ENCODE results near the gene MCM9.

Gene MCM9

DNA sequence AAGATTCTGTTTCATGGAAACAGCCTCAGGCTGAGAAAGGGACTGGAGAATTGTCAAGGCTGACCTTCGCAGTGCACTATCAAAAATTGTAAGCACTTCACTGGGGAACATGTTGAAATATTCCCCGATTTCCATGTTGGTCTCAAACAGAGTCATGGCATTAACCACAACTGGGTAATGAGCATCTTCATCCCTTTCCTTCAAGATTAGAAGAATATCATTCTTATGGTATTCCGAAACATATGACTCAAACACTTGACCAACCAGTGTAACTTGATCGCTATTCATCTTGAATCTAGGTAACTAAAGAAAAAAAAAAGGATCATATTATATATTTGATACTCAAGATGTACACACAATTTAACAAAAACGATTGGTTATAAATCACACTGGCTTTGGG lies 3.5 kb downstream of the MCM9 start:
- DNase-seq: no peak

DNA sequence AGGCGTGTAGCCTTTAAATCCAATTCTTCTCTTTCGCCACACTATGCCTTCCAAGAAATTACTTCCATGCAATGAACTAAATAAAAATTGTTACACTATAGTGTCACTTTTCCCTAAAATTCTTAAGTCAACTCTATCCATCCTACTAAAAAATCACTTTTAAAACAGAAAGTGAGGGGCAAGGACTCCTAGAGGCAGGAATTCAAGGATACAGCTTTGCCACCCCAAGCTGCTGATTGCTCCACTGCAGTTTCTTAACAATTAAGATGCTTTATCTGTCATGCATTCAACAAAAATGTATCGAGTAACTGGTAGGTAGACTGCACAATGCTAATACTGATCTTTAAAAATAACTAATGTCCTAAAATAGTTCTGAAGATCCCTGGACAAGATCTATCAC lies 4.3 kb downstream of the MCM9 start:
- DNase-seq: no peak

DNA sequence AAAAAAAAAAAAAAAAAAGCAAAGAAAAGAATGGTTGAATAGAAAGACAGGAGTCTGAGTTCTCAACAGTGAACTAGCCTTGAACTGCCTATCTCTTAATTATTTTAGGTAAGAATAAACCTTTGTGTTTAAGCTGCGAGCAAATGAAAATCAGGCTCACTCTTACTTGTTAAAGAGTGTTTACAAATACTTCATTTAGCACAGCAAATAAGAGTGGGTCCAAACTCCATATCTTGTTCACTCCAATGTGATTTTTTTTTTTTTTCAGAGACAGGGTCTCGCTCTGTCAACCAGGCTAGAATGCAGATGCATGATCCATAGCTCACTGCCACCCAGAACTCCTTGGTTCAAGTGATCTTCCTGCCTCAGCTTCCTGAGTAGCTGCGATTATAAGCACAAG lies 11.9 kb downstream of the MCM9 start:
- no peak for DNase-seq

DNA sequence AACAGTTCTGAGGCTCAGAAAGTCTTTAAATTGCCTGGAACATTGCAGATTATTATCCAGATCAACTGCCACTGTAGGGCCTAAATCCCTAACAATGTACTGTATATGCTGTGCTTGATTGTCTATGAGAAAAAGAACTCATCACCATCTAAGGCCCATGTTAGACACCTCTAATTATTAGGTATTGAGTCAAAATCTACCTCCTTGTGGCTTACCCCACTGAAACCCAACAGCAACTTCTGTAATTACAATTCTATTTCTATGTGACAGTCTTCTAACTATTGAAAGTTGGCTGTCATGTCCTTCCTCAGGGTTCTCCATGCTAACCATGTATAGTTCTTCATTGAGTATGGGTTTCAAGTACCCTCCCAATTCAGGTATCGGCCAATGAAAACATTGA lies 13.9 kb downstream of the MCM9 start:
- no peak for DNase-seq

DNA sequence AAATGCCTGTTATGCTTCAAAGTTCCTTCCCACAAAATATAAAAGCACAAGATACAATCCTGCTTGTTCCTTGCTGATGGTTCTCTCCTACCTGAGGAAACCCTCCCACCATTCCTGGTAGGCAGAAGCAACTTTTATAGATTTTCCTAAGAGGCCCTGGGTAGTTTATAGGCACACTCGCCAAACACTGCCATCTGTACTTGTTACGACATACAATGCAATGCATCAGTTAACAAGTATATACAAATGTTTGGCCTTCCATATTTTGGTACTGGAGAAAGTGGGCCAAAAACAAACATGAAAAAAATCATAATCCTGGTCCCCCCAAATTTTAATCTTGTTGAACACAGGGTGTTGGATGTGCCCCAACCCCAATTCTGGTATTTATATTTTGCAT lies 16.6 kb downstream of the MCM9 start:
- DNase-seq: no peak

DNA sequence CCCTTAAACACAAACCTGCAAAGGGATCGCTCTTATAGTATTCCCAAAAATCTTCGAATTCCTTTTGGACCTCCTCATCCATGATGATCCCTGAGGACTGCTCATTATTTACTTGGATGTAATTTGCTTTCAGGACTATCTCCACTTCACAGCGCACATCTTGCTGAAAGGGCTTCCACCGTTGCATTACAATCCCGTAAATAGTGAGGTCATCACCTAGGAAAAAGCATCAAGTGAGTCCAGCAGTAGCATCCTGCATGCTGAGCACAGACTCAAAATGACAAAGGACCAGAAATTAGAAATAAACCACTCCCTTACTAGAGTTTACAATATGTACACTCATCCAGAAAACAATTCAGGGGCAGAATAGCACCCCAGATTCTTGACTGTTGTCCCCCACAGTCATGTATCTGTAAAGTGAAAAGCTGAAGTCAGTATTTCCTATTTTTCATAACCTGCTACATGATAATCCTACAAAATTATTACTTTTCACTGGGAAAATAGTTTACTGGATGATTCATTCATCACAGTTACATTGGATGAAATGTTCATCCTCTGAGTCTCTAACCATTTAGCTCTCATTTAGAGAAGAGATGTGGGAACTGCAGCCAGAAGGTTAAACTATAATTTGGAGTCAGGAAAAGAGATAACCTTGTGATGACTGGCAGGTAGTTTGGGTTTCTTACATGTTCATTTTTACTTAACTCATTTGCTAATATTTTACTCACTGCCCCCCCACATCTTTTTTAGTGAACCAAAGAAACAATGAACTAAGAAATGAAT lies 17.2 kb downstream of the MCM9 start:
- no peak for DNase-seq

DNA sequence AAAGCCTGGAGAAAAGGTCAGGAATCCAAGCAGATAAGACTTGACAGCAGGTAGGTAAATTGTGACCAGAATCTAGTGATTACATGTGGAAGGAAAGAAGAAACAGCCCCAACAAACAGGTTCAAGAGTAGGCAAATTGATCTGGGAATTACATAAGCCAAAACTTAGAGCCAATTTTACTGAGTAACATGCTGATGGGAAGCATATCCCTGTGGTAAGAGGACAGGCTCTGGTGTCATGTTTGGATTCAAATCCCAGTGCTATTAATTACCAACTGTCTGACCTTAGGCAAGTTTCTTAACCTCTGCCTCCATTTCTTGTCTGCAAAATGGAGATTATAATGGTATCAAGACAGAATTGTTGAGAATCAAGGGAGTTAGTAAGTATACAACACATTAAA lies 20.4 kb downstream of the MCM9 start:
- DNase-seq: no peak

DNA sequence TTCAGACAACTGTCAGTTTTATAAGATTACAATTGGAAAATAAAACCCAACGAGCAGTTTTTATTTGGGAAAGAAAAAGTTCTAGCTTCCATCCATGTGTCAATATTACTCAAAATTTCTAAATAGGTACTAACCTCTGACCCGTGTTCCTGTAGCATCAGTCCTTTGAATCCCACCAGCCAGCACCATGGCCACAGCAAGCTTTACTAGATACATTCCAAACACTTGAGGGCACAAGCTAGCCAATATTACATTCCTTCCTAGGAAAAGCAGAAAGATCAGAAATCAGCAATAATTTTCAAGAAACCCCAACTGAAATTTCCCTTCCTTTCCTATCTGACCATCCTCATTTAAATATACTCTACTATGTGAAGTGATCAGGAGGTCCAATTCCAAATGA lies 21.8 kb downstream of the MCM9 start:
- no peak for DNase-seq

DNA sequence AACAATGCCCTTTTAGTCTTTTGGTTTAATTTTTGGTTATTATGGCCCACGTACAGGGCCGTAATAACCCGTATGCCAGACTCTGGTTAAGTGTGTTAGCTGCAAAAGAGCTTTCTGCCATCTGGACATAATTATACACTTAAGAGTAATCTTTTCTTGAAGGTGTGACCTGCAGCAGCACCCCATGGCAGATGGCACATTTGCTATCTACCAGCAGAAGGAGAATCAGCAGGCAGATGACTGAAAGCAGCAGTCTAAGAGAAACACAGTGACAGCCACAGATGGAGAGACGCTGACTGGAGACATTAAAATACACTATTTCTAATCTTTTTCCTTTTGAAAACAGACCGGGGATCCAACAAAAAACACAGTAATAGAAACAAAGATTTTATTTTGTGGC lies 22.3 kb downstream of the MCM9 start:
- no peak for DNase-seq

DNA sequence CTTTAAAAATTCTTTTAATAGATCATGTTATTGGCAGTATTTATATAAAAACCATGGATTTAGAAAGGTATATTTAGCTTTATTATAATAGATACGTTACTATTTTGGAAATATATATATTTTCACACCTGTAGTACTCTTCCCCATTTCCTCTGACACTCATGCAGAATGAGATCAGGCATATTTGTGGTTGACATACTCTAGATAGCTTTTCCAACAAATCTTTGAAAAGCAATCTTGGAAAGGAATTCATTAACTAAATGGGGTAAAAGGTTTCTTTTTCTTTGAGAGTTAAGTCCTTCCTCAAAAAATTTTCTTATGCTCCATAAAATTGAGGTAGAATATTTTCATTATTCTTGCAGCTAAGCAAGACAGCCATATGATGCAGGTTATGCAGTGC lies 26.5 kb downstream of the MCM9 start:
- no peak for DNase-seq

DNA sequence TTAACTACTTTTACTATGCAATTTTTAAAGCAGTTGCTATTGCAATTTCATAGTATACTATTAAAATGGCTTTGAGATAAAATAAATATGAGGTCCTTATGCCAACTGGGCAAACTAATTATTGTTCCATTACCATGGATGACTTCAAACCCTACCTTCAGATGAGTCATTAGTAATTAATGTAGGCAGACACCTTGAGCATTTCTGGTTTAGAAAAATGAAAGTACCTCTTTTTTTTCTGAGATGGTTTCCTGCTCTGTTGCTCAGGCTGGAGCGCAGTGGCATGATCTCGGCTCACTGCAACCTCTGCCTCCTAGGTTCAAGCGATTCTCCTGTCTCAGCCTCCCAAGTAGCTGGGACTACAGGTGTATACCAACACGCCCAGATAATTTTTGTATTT lies 29.1 kb downstream of the MCM9 start:
- no peak for DNase-seq

DNA sequence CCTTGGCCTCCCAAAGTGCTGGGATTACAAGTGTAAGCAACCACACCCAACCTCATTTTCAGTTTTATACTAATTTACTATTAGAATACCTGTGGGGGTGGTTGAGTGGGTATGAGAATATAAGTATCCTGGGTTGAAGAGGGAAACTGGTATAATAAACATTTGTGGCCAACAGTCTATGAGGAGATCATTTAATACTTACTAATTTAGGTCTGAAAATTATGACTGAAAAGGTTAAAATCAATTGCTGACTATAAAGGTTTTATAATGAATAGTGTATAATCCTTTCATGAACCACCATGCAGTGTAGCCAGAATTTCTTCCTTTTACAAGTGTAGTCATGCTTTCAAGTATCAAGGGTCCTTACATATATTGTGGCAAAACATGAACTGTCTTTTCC lies 29.9 kb downstream of the MCM9 start:
- DNase-seq: no peak

DNA sequence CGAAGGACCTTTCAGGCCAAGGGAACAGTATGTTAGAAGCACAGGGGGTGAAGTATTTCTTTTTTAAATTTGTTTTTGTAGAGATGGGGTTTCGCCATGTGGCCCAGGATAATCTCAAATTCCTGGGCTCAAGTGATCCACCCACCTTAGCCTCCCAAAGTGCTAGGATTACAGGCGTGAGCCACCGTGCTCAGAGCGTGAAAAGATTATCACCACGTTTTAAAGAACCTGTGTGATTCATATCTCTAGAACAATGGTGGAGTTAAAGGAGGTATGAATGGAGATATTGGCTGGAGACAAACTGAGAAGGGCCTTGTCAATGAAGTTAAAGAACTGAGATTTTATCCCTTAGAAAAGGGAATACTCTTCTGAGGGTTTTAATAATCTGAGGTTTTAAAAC lies 31.3 kb downstream of the MCM9 start:
- no peak for DNase-seq

DNA sequence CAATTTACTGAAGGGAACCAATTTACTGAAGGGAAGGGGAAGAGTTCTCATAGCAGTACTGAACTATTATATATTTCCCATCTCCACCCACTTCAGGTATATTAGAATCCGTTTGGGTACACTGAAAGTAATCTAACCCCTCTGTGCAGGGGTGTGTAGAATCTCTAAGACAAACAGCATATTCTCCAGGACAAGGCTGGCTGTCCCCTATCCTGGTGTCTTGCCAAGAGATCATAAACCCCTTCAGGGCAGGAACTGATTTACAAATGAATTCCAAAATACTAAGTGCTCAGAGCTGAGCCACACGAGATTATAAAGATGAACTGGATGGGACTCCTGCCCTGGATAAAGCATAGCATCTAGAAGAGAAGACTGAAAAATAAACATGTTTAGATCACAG lies 31.8 kb downstream of the MCM9 start:
- DNase-seq: no peak

DNA sequence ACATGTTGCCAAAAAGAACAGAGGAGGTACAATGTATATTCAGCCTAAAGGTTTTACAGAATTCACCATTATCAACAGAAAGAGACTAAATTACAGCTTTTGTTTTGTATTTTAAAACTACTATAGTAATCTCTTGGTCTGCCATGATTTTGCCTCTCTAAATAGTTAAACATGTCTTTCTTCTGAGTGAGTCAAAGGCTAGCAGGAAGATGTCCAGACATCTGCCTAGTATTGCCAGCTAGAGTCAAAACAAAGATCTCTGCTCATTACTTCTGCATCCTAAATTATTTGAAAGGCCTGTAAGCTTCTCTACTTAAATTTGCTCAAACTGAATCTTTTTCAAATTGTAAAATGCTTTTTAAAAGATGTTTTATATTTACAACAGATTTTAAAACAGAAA lies 32.2 kb downstream of the MCM9 start:
- peak; percentile 44 for DNase-seq

DNA sequence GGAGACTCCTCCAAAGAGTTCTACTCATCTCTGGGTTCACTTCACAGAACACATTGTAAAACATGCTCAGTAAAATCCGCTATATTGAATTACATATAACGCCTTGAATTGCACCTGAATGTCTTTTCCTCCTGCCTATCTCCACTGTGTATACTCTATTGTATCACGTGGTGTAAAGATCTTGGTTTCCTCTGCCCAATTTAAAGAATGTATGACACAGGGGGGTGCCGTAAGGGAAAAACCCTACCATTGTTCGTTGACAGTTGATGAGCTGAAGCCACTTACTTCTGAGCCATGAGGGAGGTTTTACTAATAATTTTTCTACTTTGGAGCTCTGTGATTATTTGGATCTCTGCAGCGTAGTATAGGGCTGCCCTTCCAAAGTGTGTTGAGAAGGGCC lies 35.0 kb downstream of the MCM9 start:
- no peak for DNase-seq

DNA sequence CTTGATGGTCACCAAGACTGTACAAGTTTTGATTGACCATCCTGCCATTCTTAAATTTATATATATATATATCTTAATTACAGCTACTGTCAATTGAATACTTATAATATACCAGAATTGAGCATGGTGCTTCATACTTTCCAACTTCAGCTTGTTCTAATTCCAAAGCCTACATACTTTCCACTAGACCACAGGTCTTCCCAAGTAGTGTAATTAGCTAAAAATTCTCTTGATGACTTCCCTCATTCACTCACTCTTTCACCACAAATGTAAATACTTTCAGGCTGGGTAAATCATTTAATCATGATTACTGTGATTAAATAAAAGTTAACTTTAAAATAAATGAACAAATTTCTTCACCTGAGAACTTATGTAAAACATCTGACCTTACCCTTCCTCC lies 37.6 kb downstream of the MCM9 start:
- no peak for DNase-seq

DNA sequence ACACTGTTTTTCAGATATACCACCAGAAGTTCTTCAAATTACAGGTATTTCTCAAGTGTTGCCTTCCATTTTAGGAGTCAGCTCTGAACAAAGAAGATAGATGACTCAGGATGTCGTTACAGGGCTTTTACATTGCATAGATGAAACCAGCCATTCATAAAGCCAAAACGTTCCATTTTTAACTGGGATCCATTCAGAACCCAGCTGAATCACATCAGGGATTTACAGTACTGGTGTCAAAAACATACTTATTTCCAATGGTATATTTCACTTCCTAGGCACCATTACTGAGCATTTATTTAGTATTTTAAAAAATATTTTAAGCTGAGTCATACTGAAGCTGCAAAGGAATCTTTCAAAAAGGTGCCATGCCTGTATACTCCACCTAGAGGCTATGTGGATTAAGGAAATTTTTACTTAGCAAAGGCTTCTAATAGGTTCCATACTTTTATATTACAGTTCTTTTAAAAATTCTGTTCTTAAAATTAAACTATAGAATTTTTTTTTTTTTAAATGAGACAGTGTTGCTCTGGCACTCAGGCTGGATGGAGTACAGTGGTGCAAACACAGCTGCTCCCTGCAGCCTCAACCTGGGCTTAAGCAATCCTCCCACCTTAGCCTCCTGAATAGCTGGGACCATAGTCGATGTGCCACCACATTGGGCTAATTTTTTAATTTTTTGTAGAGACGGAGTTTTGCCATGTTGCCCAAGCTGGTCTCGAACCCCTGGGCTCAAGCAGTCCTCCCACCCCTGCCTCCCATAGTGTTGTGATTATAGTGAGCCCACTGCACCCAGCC lies 38.4 kb downstream of the MCM9 start:
- peak; percentile 51 for DNase-seq

DNA sequence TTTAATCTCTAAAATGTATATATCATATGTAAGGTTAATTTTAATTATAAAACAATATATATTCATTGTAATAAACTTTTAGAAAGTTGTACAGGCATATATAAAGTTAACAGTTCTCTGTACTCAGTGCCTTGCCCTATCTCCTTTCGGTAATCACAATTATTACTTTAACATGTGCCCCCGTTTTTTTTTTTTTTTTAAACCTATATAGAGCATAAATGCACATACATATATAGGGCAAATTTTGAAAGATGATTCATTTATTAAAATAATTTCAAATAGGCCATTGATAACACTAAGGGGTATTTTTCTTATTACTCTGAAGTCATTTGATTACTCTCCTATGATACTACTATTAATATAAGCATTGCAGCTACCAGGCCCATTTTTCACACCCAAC lies 39.1 kb downstream of the MCM9 start:
- DNase-seq: no peak

DNA sequence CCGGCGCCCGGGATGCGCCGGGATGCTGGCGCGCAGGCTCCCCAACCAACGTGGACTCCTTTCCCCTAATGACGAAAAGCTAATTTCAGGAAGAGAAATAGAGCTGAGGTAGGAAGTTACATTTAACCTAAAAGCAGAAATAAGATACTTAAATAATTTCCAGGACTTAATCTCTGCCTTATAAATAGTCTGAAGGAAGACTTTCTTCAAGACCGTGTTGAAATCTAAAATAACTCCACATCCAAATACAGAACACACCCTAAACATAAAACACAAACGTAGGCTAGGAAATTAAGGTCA lies 39.7 kb downstream of the MCM9 start:
- no peak for DNase-seq

DNA sequence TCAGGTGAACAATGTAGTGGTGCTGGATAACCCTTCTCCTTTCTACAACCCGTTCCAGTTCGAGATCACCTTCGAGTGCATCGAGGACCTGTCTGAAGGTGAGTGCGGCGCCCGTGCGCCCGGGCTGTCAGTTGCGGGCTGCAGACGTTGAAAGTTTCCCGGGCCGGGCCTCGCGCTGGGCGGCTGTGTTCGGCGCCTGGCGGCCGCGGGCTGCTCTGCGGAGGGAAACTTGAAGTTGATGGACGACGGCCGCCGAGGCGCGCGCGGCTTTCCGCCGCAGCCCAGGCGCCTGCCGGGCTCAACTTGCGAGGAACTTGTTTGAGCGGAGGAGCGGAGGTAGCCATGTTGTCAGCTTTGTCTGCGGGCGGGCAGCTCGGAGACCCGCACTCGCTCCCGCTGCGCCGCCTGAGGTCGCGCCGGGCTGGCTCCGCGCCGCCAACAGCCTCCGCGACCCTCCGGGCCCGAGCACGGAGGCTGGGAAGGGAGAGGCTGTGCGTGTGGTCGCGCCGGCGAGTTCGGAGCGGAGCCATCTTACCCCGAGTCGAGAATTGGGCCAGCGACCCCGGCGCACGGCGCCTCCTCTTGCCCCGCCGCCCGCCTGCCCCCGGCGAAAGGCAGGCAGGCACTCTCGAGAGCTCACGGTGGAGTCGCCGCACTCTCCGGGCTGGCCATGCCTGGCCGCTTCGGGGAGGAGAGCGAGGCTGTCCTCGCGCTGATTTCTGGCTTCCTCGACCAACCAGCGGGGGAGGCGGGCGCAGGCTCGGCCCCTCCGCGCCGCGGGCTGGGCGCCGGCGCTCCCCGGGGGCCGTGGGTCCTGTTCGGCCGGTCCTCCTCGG lies 40.3 kb downstream of the MCM9 start:
- DNase-seq: peak; percentile 63

DNA sequence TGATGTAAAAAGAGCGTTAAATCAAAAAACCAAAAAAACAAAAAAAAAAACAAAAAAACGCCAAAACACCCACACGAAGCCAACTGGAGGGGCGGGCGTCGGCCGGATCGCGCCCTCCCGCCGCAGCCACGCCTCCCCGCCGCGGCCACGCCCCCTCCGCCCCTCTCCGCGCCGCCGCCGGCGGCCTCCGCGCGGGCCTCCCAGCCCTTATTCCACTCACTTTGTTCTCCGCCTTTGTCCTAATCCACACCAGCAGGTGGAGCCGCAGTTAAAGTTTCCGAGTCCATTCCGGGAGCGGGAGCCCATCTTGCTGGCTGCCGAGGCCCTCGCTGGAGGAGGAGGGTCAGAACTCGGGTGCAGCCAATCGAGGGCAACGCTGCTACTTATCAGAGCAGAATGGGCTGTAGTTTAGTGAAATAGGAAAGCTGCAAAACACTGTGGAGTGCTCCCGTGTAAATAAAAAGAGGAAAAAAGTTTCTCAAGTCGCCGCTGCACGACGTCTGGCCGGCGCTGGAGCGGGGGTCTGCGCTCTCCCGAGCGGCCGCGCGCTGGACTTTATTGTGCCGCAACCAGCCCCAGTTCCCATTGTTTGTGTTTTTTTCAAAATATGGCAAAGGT lies 41.0 kb downstream of the MCM9 start, which contains the start of gene ASF1A:
TSS of gene ASF1A (plus strand) at position 346 of the 618 bp plus-strand sequence. CDS start at position 608, 262 bp downstream.
- peak; percentile 99 for DNase-seq

DNA sequence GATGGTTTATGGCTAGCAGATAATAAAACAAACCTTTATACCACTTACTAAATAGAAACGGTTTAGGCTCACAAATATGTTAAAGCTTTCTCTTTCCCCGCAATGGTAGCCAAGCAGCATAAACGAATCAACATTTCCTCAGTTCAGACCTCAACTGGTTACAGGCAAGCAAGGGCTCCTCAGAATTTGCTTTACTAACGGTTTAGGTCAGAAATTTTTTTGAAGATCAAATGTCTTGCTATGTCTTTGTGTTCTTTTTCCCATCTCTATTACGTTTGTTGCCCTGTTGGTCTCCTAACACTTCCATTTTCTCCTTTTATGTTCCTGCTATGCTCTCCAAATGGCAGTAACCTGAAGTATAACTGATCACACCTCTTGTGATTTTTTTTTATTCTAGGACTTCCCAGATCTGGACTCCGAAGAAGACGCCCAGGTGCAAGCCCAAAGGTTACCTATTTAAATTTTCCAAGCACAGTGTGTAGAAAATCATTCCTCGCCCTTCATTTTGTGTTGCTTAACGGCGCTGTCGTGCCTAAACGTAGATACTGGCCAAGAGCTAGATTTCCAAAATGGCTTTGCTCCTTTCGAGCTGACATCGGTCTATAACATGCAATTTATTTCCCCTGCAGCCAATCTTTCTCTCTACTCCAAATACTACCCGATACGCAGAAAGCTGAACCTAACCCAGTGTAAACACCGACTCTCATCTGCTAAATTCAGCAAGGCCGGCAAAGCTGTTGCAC lies 41.7 kb downstream of the MCM9 start:
- DNase-seq: peak; percentile 57
